Hindlimb muscle (tissue), 1 donor: Measurements from ENCODE around the gene TMEM256. TPM values are rescaled to one million over a fixed set of nuclear protein-coding genes. Genes with fewer than 3 reads are reported as not detected.

ENCODE experiments used
- polyA plus RNA-seq: library from polyadenylated mRNA; unstranded; fragments of 120-200 nt; gene quantifications from one replicate; pipeline ENCODE4 v1.2.1, GENCODE V29; 2013; ENCODE audit not compliant: insufficient read length

Gene TMEM256
- polyA plus RNA-seq, 1 donor, result 52.9 TPM

Other genes starting within 250 kb of the TMEM256 start
- 1.8 TPM for gene ASGR1, start 224.7 kb downstream of the TMEM256 start, polyA plus RNA-seq
- 18.6 TPM for gene DLG4, start 184.3 kb downstream of the TMEM256 start, polyA plus RNA-seq
- 260 TPM for gene ACADVL, start 184.2 kb downstream of the TMEM256 start, polyA plus RNA-seq
- gene DVL2, start 169.6 kb downstream of the TMEM256 start, polyA plus RNA-seq, result 40.6 TPM
- 34.4 TPM for gene PHF23, start 164.6 kb downstream of the TMEM256 start, polyA plus RNA-seq
- 269 TPM for gene GABARAP, start 161.6 kb downstream of the TMEM256 start, polyA plus RNA-seq
- gene CTDNEP1, start 152.4 kb downstream of the TMEM256 start, polyA plus RNA-seq, result 184 TPM
- gene ELP5, start 151.9 kb downstream of the TMEM256 start, polyA plus RNA-seq, result 46.1 TPM
- gene CLDN7, start 141.6 kb downstream of the TMEM256 start, polyA plus RNA-seq, result 1.6 TPM
- 42.0 TPM for gene SLC2A4, start 122.4 kb downstream of the TMEM256 start, polyA plus RNA-seq
- gene YBX2, start 109.5 kb downstream of the TMEM256 start, polyA plus RNA-seq, result 3.6 TPM
- 295 TPM for gene EIF5A, start 96.5 kb downstream of the TMEM256 start, polyA plus RNA-seq
- gene GPS2, start 88.7 kb downstream of the TMEM256 start, polyA plus RNA-seq, result 68.4 TPM
- 23.9 TPM for gene NEURL4, start 74.8 kb downstream of the TMEM256 start, polyA plus RNA-seq
- 13.6 TPM for gene ACAP1, start 67.6 kb downstream of the TMEM256 start, polyA plus RNA-seq
- gene KCTD11, start 51.9 kb downstream of the TMEM256 start, polyA plus RNA-seq, result 8.9 TPM
- not detected for gene TMEM95, start 48.9 kb downstream of the TMEM256 start, polyA plus RNA-seq
- gene TNK1, start 23.0 kb downstream of the TMEM256 start, polyA plus RNA-seq, result 0.66 TPM
- 31.1 TPM for gene PLSCR3, start 9.6 kb downstream of the TMEM256 start, polyA plus RNA-seq
- gene NLGN2, start 3.7 kb upstream of the TMEM256 start, polyA plus RNA-seq, result 31.4 TPM
- gene SPEM1, start 16.2 kb upstream of the TMEM256 start, polyA plus RNA-seq, result not detected
- not detected for gene SPEM2, start 21.5 kb upstream of the TMEM256 start, polyA plus RNA-seq
- gene SPEM3, start 24.8 kb upstream of the TMEM256 start, polyA plus RNA-seq, result not detected
- gene TMEM102, start 31.3 kb upstream of the TMEM256 start, polyA plus RNA-seq, result 1.5 TPM
- gene FGF11, start 35.4 kb upstream of the TMEM256 start, polyA plus RNA-seq, result 2.6 TPM
- 86.6 TPM for gene CHRNB1, start 41.0 kb upstream of the TMEM256 start, polyA plus RNA-seq
- gene ZBTB4, start 75.5 kb upstream of the TMEM256 start, polyA plus RNA-seq, result 27.5 TPM
- gene SLC35G6, start 77.3 kb upstream of the TMEM256 start, polyA plus RNA-seq, result 0.13 TPM
- 70.0 TPM for gene POLR2A, start 80.3 kb upstream of the TMEM256 start, polyA plus RNA-seq
- gene TNFSF12, start 145.0 kb upstream of the TMEM256 start, polyA plus RNA-seq, result 32.4 TPM
- gene TNFSF13, start 154.7 kb upstream of the TMEM256 start, polyA plus RNA-seq, result 4.0 TPM
- gene SENP3, start 157.8 kb upstream of the TMEM256 start, polyA plus RNA-seq, result 34.1 TPM
- 55.2 TPM for gene CD68, start 175.5 kb upstream of the TMEM256 start, polyA plus RNA-seq
- 38.6 TPM for gene MPDU1, start 179.8 kb upstream of the TMEM256 start, polyA plus RNA-seq
- gene SOX15, start 186.0 kb upstream of the TMEM256 start, polyA plus RNA-seq, result 2.3 TPM
- gene FXR2, start 210.8 kb upstream of the TMEM256 start, polyA plus RNA-seq, result 38.3 TPM
- 64.4 TPM for gene SAT2, start 223.7 kb upstream of the TMEM256 start, polyA plus RNA-seq
- gene SHBG, start 226.0 kb upstream of the TMEM256 start, polyA plus RNA-seq, result 1.0 TPM
- 33.8 TPM for gene ATP1B2, start 246.8 kb upstream of the TMEM256 start, polyA plus RNA-seq